Measurements from ENCODE around the gene SUSD3.

The SUSD3 gene

DNA sequence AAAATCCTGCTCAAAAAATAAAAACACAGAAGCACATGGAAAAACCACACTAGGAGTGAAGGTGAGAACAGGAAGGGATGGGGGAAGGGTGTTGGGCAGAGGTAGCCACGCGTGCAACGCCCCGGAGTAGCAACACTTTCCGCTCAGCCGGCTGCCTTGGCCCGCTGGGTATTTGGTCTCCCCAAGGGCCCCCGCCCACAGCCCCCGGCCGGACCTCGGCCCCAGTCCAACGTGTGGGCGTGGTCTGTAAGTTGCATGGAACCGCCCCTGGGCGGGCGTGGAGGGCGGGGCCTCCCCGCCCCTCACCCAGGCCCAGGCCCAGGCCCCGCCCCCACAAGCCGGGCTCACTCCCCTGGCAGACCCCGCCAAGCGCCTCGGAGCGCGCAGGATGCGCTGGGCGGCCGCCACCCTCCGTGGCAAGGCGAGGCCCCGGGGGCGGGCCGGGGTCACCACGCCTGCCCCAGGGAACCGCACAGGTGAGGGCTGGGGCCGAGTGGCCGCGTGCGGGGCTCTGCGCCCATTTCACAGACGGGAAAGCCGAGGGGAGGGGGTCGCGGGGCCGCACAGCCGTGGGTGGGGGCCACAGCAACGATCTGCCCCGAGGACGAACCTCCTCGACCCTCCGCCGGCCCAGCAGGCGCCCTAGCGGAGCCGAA, at the start of gene SUSD3:
Gene SUSD3 (plus strand): TSS at position 347 of the 656 bp plus-strand sequence. CDS start 42 bp downstream, at position 389.
- TF ChIP-seq, protein P1, sequence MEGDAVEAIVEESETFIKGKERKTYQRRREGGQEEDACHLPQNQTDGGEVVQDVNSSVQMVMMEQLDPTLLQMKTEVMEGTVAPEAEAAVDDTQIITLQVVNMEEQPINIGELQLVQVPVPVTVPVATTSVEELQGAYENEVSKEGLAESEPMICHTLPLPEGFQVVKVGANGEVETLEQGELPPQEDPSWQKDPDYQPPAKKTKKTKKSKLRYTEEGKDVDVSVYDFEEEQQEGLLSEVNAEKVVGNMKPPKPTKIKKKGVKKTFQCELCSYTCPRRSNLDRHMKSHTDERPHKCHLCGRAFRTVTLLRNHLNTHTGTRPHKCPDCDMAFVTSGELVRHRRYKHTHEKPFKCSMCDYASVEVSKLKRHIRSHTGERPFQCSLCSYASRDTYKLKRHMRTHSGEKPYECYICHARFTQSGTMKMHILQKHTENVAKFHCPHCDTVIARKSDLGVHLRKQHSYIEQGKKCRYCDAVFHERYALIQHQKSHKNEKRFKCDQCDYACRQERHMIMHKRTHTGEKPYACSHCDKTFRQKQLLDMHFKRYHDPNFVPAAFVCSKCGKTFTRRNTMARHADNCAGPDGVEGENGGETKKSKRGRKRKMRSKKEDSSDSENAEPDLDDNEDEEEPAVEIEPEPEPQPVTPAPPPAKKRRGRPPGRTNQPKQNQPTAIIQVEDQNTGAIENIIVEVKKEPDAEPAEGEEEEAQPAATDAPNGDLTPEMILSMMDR (IDR thresholded peaks at IDR 0.05; ENCODE audit: borderline replicate concordance, insufficient read depth, low read depth, low read length), result no peak
- H3K4me3 ChIP-seq (ENCODE audit: low read depth, low read length), result peak within 1 kb of the TSS; percentile 64

DNA sequence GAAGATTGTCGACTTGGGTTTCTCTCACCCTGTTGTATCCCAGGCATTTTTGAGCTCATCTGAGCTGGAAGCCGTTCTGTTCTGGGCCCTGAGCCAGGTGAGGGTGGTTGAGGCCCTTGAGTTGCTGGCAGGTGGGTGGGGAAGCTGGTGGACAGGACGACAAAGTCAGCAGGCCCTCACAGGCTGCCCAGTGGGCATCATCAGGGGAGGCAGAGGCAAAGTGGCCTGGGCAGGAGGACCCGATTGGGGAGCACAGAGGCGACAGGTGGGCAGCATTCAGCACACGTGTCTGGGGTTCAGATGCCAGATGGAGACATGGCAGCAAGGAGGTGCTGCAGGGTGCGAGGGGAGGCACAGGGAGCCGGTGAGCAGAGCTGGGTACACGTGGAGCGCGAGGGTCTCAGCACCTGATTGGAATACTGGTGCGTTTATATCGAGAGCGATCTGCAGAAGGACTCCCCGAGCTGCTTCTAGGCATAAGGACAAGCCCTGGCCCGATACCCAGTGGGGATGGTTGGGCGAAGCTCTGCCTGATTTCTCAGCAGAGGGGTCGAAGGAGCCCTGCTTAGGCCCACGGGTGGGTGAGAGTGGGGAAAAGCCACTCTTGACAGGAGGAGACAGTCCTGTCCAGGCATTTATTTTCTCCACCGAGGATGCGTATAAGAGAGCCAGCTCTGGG, 49.0 kb upstream of the SUSD3 start:
- TF ChIP-seq, protein P1 (IDR thresholded peaks at IDR 0.05; ENCODE audit: borderline replicate concordance, insufficient read depth, low read depth, low read length), result no peak

DNA sequence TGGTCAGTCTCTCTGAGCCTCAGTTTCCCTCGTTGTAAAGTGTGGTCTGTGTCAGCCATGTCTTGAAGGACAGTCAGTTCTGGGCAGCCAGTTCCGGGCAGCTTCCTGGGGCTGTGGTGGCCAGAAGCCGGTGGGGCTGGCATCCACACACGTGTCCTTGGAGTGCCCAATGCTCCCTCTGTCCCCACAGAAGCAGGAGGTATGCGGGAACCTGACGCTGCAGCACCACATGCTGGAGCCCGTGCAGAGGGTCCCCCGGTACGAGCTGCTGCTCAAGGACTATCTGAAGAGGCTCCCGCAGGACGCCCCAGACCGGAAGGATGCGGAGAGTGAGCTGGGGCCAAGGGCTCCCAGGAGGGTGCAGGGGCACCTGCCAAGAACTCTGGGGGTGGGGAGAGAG, 48.4 kb upstream of the SUSD3 start:
- TF ChIP-seq, protein P1 (IDR thresholded peaks at IDR 0.05; ENCODE audit: borderline replicate concordance, insufficient read depth, low read depth, low read length), result no peak
- no peak overlapping the region for H3K4me3 ChIP-seq (ENCODE audit: low read depth, low read length)

More for the DNA sequence above, 49.0 kb upstream of the SUSD3 start:
- no peak overlapping the region for H3K4me3 ChIP-seq (ENCODE audit: low read depth, low read length)

DNA sequence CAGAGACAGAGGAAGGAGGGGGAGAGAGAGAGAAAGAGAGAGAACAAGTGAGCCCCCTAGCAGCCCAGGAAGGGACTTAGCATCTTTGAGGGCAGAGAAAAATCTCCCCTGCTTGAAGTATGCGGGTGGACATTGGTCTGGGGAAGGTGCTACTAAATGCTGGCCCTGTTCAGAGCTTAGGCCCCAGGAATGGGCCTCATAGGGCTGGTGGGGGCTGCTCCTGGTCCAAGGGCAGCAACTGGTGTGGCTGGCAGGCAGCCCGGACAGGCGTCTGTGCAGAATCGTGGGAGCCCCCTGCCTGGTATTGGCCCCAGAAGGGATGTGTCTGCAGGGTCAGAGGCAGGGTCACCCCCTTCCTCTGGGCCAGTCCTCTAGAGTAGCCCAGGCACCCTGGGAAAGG, 47.8 kb upstream of the SUSD3 start:
- H3K4me3 ChIP-seq (ENCODE audit: low read depth, low read length), result no peak overlapping the region
- TF ChIP-seq, protein P1 (IDR thresholded peaks at IDR 0.05; ENCODE audit: borderline replicate concordance, insufficient read depth, low read depth, low read length), result no peak

DNA sequence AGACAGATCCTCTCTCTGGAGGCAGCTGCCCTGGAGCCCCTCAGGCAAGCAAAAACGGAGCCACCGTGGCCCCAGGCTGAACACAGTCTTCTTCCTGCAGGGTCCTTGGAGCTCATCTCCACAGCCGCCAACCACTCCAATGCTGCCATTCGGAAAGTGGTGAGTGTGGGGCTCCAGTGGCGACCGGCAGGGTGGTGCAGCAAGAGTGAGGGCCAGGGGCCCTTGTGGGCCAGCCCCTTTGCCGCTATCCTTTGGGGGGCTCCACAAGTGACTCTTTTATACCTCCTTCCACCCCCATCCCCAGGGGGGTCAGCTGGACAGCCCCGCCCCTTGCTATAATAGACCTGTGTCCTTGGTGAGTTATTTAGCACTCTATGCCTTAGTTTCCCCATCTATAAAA, 47.4 kb upstream of the SUSD3 start:
- TF ChIP-seq, protein P1 (IDR thresholded peaks at IDR 0.05; ENCODE audit: borderline replicate concordance, insufficient read depth, low read depth, low read length), result no peak
- no peak overlapping the region for H3K4me3 ChIP-seq (ENCODE audit: low read depth, low read length)

DNA sequence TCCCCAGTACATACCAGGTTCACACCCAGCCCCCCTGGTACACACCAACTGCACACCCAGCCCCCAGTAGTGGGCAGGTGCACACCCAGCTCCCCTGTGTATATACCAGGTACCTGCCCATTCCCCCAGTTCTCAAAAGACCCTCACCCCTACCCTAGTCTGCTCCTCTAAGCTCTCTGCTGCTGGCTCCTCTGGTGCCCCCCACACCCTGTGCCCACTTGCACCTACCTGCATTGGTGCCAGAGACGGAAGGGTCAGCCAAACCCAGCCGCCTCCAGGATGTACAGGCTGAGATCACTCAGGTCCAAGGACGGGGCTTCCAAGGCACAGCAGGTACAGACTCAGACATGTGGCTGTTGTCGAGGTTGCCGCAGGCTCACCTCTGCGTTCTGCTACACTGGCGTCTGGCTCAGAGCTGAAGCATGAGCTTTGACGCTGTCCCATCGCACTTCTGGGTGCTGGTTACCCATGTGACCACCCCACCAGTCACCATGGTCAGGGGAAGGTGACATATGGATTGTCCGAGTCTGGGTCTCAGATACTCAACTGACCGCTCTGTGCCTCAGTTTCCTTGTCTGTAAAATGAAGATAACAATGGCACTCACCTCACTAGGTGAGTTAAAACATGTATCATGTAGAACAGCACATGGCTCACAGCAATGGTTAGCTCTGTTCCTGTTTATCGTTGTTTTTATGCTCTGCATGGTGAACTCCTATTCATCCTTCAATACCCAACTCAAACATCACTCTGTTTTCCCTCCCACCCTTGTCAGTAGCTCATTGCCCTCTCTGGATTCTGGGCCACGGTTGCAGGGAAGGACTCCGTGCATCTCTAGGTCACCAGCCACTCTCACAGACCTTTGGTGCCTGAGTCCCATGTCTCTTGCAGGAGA, 45.3 kb upstream of the SUSD3 start:
- TF ChIP-seq, protein P1 (IDR thresholded peaks at IDR 0.05; ENCODE audit: borderline replicate concordance, insufficient read depth, low read depth, low read length), result no peak
- no peak overlapping the region for H3K4me3 ChIP-seq (ENCODE audit: low read depth, low read length)

Data from GM12875 (cell line).